Ectodermal cell (in vitro differentiated cells): ENCODE data around the gene CLBA1.

Experiments used
- H3K27ac ChIP-seq: 2 replicates; pipeline ENCODE4 v1.7.0; 2013; ENCODE audit warnings: mild to moderate bottlenecking, low read depth, low read length; ENCODE audit not compliant: insufficient read depth, poor library complexity, severe bottlenecking
- H3K27me3 ChIP-seq: 2 replicates; pipeline ENCODE4 v1.7.0; 2013; ENCODE audit warnings: mild to moderate bottlenecking, low read length; ENCODE audit not compliant: insufficient read depth, control insufficient read depth, poor library complexity, severe bottlenecking
- H3K36me3 ChIP-seq: one replicate; pipeline ENCODE4 v1.7.0; 2013; ENCODE audit warnings: low read length; ENCODE audit not compliant: control insufficient read depth, insufficient read depth
- H3K4me1 ChIP-seq: one replicate; pipeline ENCODE4 v1.7.0; 2013; ENCODE audit warnings: low read length; ENCODE audit not compliant: control insufficient read depth, insufficient read depth
- H3K4me3 ChIP-seq: 2 replicates; pipeline ENCODE4 v1.7.0; 2013; ENCODE audit warnings: low read depth, low read length, control low read depth; ENCODE audit not compliant: insufficient read depth
- H3K9me3 ChIP-seq: 2 replicates; pipeline ENCODE4 v1.7.0; 2013; ENCODE audit warnings: mild to moderate bottlenecking, low read length, moderate library complexity; ENCODE audit not compliant: control insufficient read depth
- WGBS, 2 experiments: methylation state at CpG; one replicate each; pipeline ENCODE4 v1.1.7; 2013; ENCODE audit warnings: missing lambda C conversion rate in 2 of 2; 5-methylcytosine and 5-hydroxymethylcytosine counted together

CLBA1 gene

DNA sequence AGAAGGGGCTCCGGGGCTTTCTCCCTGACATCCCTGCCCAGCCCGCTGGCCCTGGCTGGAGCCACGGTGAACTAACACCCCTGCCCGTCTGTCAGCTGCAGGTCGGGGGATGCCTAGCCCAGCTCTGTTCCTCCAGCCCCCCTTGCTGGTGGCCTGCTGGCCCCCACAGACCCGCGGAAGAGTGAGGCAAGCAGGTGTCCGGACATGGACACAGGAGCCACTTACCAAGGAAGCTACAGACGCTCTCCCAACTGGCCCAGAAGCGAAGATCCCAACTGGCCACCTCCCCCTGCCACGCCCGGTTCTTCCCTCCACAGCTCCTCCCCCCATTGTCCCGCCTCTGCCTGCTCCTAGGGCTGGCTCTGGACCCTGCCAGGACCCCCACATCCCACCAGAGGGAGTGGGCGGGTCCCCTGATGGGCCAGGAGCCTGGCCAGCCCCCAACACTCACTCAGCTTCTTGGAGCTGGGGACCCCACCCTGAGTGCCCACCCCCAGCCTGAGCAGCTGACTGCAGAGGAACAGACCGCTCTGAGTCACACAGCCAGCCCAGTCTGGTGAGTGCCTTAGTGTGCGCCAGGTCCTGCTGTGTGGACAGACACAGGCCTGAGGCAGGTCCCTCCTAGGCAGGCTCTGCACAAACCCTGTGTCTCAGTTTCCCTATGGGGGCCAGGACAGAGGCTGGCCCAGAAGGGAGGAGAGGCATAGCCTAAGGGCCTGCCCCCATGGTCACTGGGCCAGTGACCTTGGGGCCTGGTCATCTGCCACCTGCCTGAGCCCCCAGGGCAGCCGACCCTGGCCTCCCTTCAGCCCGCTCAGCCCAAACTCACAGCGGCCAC lies 15.1 kb upstream of the CLBA1 start:
- Histone ChIP-seq H3K4me3 (no peak overlapping the region), H3K27ac (no peak overlapping the region), H3K9me3 (no peaks in the 10 kb centered on the region), H3K36me3 (no peaks in the 10 kb centered on the region), H3K4me1 (peaks cover 27% of the 10 kb centered on the region), H3K27me3 (peaks cover 19% of the 10 kb centered on the region)
- WGBS, 2 experiments, result 72 to 74% methylated on average over 19 of the region's 19 CpGs

DNA sequence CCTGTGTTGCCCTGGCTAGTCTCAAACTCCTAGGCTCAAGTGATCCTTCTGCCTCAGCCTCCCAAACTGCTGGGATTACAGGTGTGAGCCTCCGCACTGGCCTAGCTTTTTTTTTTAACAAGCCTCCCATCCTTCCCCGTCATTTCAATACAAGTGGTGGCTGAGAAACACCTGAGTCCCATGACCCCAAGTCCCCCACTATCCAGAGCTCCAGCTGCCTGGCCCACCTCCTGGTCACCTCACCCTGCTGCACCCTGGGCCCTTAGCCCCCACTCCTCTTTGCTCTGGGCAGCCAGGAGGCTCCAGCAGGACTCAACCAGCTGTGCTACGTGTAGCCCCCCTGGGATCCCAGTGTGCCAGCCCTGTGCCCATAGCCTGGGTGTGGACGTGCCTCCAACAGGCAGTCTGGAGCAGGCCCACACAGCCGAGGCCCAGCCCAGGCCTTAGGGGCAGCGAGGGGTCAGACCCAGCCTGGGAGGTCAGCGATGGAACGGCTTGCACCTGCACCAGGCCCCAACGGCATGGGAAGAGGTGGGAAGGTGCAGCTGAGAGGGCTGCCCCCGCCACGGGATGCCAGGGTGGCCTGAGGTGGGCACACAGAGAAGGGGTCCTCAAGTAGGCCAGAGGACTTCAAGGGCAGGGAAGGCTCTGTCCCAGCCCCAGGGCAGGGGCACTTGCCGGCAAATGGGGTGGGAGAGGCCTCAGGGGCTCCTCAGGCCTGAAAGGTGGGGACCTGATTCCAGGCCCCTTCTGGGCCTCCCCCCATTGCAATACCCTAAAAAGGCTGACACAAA lies 13.9 kb upstream of the CLBA1 start:
- WGBS, 2 experiments, result 94 to 95% methylated on average over 12 of the region's 12 CpGs
- Histone ChIP-seq H3K27me3 (peaks cover 25% of the 10 kb centered on the region), H3K36me3 (no peaks in the 10 kb centered on the region), H3K9me3 (no peaks in the 10 kb centered on the region), H3K4me3 (no peak overlapping the region), H3K4me1 (peaks cover 29% of the 10 kb centered on the region), H3K27ac (no peak overlapping the region)

DNA sequence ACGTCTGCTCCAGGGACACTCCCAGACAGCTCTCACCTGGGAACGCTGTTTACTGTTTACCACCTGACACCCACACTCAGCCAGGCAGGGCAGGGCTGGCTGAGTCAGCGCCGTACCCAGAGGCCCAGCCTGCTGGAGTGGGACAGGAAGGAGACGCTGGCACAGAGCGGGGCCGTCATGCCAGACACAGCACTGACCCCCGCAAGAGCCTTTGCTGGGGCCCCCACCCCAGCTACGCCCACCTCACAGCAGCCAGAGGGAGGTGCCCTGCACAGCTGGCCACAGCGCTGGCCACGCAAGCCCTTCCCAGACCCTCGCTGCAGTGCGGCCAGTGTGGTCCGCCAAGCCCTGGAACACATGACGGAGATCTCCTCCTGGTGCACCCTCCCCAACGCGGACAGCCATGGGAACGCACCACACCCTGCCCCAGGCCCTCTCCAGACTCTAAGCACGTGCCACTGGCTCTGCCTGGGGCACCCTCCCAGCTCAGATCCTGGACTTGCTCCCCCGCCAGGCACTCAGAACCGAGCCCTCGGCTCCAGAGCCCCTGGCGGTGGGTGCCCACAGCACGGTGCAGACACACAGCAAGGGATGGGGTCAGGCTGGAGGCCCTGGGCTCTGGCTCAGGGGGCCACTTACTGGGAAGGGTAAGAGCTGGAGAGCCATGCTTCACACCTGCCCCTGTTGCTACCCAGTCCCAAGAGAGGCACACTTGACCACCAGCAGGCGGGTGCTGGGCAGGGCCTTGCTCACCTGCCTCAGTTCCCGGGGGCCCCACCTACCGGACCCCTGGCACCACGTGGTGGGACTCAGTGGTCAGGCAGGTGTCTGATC lies 13.1 kb upstream of the CLBA1 start:
- 87 to 88% methylated on average over 28 of the region's 28 CpGs for WGBS, 2 experiments
- peaks cover 25% of the 10 kb centered on the region for H3K4me1 ChIP-seq
- no peaks in the 10 kb centered on the region for H3K9me3 ChIP-seq
- H3K27ac ChIP-seq, result no peak overlapping the region
- H3K36me3 ChIP-seq, result no peaks in the 10 kb centered on the region
- peaks cover 26% of the 10 kb centered on the region for H3K27me3 ChIP-seq
- H3K4me3 ChIP-seq, result no peak overlapping the region

DNA sequence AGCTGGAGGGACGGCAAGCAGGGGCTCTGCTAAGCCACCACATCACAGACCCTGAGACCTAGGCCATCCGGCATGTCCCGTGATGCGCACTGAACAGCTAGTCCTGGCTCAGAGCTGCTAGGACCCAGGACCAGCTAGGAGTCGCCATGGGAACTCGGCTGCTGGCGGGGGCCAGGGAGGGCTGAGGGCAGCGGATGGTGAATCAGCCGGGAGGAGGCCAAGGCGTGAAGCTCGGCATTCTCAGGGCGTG lies 12.5 kb upstream of the CLBA1 start:
- Histone ChIP-seq H3K36me3 (no peaks in the 10 kb centered on the region), H3K4me3 (no peak overlapping the region), H3K9me3 (no peaks in the 10 kb centered on the region), H3K27ac (no peak overlapping the region), H3K27me3 (peaks cover 26% of the 10 kb centered on the region), H3K4me1 (peaks cover 24% of the 10 kb centered on the region)
- WGBS, 2 experiments, result 64 to 70% methylated on average over 12 of the region's 12 CpGs

DNA sequence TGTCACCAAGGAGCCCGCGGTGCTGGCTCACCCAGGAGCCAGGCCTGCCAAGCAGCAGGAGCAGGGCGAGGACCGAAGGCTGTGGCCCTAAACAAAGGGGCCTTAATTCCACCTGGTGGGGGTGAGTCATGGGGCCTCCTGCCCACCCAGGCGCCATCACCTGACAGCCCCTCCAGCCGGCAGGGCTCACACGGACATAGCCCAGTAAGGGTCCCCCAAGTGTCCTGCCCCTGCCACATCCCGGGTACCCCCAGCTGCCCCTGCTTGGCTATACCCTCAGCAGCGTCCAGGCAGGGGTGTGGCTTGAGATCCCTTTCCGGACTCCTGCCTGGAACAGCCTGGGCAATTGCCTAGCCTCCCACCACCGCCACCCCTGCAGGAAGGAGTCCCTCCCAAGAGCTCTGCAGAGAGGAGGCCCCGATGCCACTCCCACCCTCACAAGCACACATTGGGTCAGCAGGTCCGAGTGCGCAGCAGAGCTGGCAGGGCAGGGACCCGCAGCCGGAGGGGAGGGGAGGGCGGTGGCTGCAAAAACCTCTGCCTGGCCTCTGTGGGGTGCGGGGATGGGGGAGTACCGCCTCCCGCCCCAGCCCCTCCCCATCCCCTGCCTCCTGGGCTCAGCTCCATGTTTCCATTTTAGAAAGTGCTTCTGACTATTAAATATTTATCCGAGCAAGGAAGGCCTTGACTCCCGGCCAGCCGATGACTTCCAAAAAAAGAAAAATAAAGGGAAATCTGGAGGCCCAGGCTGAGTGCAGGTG lies 12.0 kb upstream of the CLBA1 start:
- Histone ChIP-seq H3K36me3 (no peaks in the 10 kb centered on the region), H3K27me3 (peaks cover 24% of the 10 kb centered on the region), H3K9me3 (no peaks in the 10 kb centered on the region), H3K4me1 (peaks cover 19% of the 10 kb centered on the region), H3K27ac (no peak overlapping the region), H3K4me3 (no peak overlapping the region)
- 53 to 58% methylated on average over 23 of the region's 23 CpGs for WGBS, 2 experiments

- Histone ChIP-seq H3K27me3 (peaks cover 29% of the 10 kb centered on the region), H3K36me3 (no peaks in the 10 kb centered on the region), H3K27ac (no peak overlapping the region), H3K9me3 (no peaks in the 10 kb centered on the region), H3K4me1 (peaks cover 17% of the 10 kb centered on the region), H3K4me3 (no peak overlapping the region)
- WGBS, 2 experiments, result 81 to 84% methylated on average over 13 of the region's 13 CpGs
Observed at GRCh38 chr14:104974146-104974541, 11.4 kb upstream of the CLBA1 start.

- 94 to 95% methylated on average over 14 of the region's 14 CpGs for WGBS, 2 experiments
- Histone ChIP-seq H3K36me3 (no peaks in the 10 kb centered on the region), H3K4me3 (no peak overlapping the region), H3K27ac (no peak overlapping the region), H3K9me3 (no peaks in the 10 kb centered on the region), H3K27me3 (peaks cover 36% of the 10 kb centered on the region), H3K4me1 (peaks cover 17% of the 10 kb centered on the region)
Observed at GRCh38 chr14:104974665-104975390, 10.8 kb upstream of the CLBA1 start.

GRCh38 chr14:104975481-104976197 lies 9.9 kb upstream of the CLBA1 start:
- peaks cover 17% of the 10 kb centered on the region for H3K4me1 ChIP-seq
- no peaks in the 10 kb centered on the region for H3K9me3 ChIP-seq
- H3K4me3 ChIP-seq, result no peak overlapping the region
- H3K27ac ChIP-seq, result no peak overlapping the region
- H3K36me3 ChIP-seq, result no peaks in the 10 kb centered on the region
- peaks cover 44% of the 10 kb centered on the region for H3K27me3 ChIP-seq
- 65 to 68% methylated on average over 21 of the region's 21 CpGs for WGBS, 2 experiments
